Renal cortical epithelial cell (primary cell): ENCODE results near the gene LYST. TPM values are rescaled to one million over a fixed set of nuclear protein-coding genes. Genes with fewer than 3 reads are reported as not detected.
A peak's percentile ranks its signal among the peaks of the same experiment; 100 is the strongest.

Experiments used
- DNase-seq: peaks from one replicate; pipeline ENCODE4 v3.0.0-alpha.2; 2011; ENCODE audit warnings: low read depth
- total RNA-seq: library from RNA; depleted of rRNA; stranded (reverse); fragments of >200 nt; gene quantifications from 2 replicates; pipeline ENCODE4 v1.2.3, GENCODE V29; 2014

LYST gene
- total RNA-seq, 1 donor from 2014 or later: 23.6 TPM

GRCh38 chr1:235885655-235886262, 19.1 kb upstream of the LYST start:
- DNase-seq: no peak

- DNase-seq: peak; percentile 98
Measured at GRCh38 chr1:235883261-235883927, 16.7 kb upstream of the LYST start.

GRCh38 chr1:235882816-235883215, 16.1 kb upstream of the LYST start:
- DNase-seq: no peak

GRCh38 chr1:235881930-235882700, 15.4 kb upstream of the LYST start:
- DNase-seq: no peak

GRCh38 chr1:235878082-235878811, 11.5 kb upstream of the LYST start:
- DNase-seq: no peak

- DNase-seq: no peak
Measured at GRCh38 chr1:235876402-235876841, 9.7 kb upstream of the LYST start.

GRCh38 chr1:235875036-235875597, 8.4 kb upstream of the LYST start:
- no peak for DNase-seq

- DNase-seq: no peak
Measured at GRCh38 chr1:235874261-235874660, 7.6 kb upstream of the LYST start.

- no peak for DNase-seq
Measured at GRCh38 chr1:235873571-235873970, 6.9 kb upstream of the LYST start.

- DNase-seq: no peak
Measured at GRCh38 chr1:235873045-235873444, 6.3 kb upstream of the LYST start.

- no peak for DNase-seq
Measured at GRCh38 chr1:235872270-235872669, 5.6 kb upstream of the LYST start.

- no peak for DNase-seq
Measured at GRCh38 chr1:235867903-235868469, 1.3 kb upstream of the LYST start.

GRCh38 chr1:235866913-235867845, 473 bp upstream of the LYST start:
- DNase-seq: peak; percentile 70

- DNase-seq: peak; percentile 10
Measured at GRCh38 chr1:235865565-235866204, 1.0 kb downstream of the LYST start.

GRCh38 chr1:235864931-235865525, 1.7 kb downstream of the LYST start:
- no peak for DNase-seq

- no peak for DNase-seq
Measured at GRCh38 chr1:235864469-235864868, 2.2 kb downstream of the LYST start.

GRCh38 chr1:235863699-235864093, 3.0 kb downstream of the LYST start:
- no peak for DNase-seq

GRCh38 chr1:235861857-235862256, 4.8 kb downstream of the LYST start:
- no peak for DNase-seq

- no peak for DNase-seq
Measured at GRCh38 chr1:235860829-235861228, 5.9 kb downstream of the LYST start.
